ENCODE results near the gene TES. TPM values are rescaled to one million over a fixed set of nuclear protein-coding genes. Genes with fewer than 3 reads are reported as not detected.

TES gene
- total and polyA plus RNA-seq, 2 of the 8 experiments (the other 6 are each of a cell fraction or from before 2014, with no cell fraction given): 18.2 to 36.3 TPM

GRCh38 chr7:116187400-116187799, 22.9 kb upstream of the TES start:
- Histone ChIP-seq H3K27me3 (replicated peaks in 1 of 4; ENCODE audit: control insufficient read depth in 3 of 4, extremely low read depth in 1 of 4, insufficient read depth in 3 of 4, low read length in 3 of 4) (no peaks in the 10 kb centered on the region), H3K4me2 (ENCODE audit: insufficient read depth in 1 of 2, low read depth in 2 of 2, low read length in 2 of 2) (no peak overlapping the region), H2BK15ac (ENCODE audit: low read length) (no peak overlapping the region), H4K8ac (ENCODE audit: extremely low read depth, insufficient read depth, low read length) (no peak overlapping the region), H2AFZ (ENCODE audit: low read length) (no peak overlapping the region), H3K4me1 (replicated peaks in 1 of 4; ENCODE audit: control insufficient read depth in 3 of 4, insufficient read depth in 4 of 4, low read length in 3 of 4) (no peaks in the 10 kb centered on the region), H3K9ac (replicated peaks in 1 of 4; ENCODE audit: extremely low read depth in 1 of 4, low read depth in 3 of 4, low read length in 3 of 4) (no peak overlapping the region), H3K23me2 (ENCODE audit: low read depth, low read length) (no peaks in the 10 kb centered on the region), H3K4me3 (ENCODE audit: extremely low read depth in 1 of 4, insufficient read depth in 2 of 4, low read depth in 3 of 4, low read length in 4 of 4) (no peak overlapping the region), H3K79me2 (ENCODE audit: control insufficient read depth in 1 of 2, insufficient read depth in 2 of 2, low read length in 2 of 2) (no peaks in the 10 kb centered on the region), H2BK20ac (ENCODE audit: low read length) (no peak overlapping the region), H3K18ac (ENCODE audit: extremely low read depth, low read length) (no peak overlapping the region), H2BK12ac (ENCODE audit: low read depth, low read length) (no peak overlapping the region), H2AK5ac (ENCODE audit: low read depth, low read length) (no peak overlapping the region; the same call in 1 of the 2 replicates), H3K14ac (ENCODE audit: insufficient read length) (no peak overlapping the region), H4K5ac (ENCODE audit: insufficient read length, low read depth, low read length) (no peak overlapping the region), H3K56ac (replicated peaks; ENCODE audit: insufficient read length, low read depth, low read length) (no peak overlapping the region), H4K20me1 (replicated peaks in 1 of 2; ENCODE audit: control insufficient read depth in 1 of 2, insufficient read depth in 2 of 2, low read length in 2 of 2) (no peaks in the 10 kb centered on the region), H3K36me3 (ENCODE audit: control insufficient read depth in 2 of 4, insufficient read depth in 4 of 4, low read length in 3 of 4) (no peaks in the 10 kb centered on the region; a peak in 1 of 8 replicates), H3K27ac (ENCODE audit: low read depth, low read length) (no peak overlapping the region), H3K23ac (ENCODE audit: insufficient read length) (no peak overlapping the region), H3K79me1 (ENCODE audit: low read depth, low read length) (no peaks in the 10 kb centered on the region; the same call in 1 of the 2 replicates), H2BK120ac (replicated peaks; ENCODE audit: low read depth, low read length) (no peak overlapping the region), H4K91ac (replicated peaks; ENCODE audit: insufficient read length, low read length) (no peak overlapping the region), H3K4ac (replicated peaks; ENCODE audit: insufficient read length, low read depth, low read length) (no peak overlapping the region), H2BK5ac (ENCODE audit: low read depth, low read length) (no peak overlapping the region), H3K9me3 (ENCODE audit: insufficient read depth in 2 of 2, low read depth in 1 of 2, low read length in 1 of 2) (peaks cover 5 to 15% of the 10 kb centered on the region in 2 experiments; a peak in 2 of 4 replicates)
- 100% methylated on average over 1 of the region's 1 CpG; no CpG with 5 or more reads in 1 of the 2 experiments for WGBS, 2 experiments (ENCODE audit: extremely low coverage in 1 of 2, insufficient coverage in 1 of 2, insufficient read length in 1 of 2, insufficient replicate concordance in 2 of 2, low coverage in 1 of 2, low lambda C conversion rate in 2 of 2, missing lambda C conversion rate in 1 of 2)
- FAIRE-seq (no peak), DNase-seq (ENCODE audit: low read depth in 1 of 2, low spot score in 2 of 2) (no peak)
- ChIA-PET POLR2A (ENCODE audit: partially characterized antibody) (no interaction called here), CTCF (ENCODE audit: partially characterized antibody) (interaction anchor here (0.6 to 2.9 kb wide), 8 partner anchors 13 to 405 kb away, joined by 3 to 14 read pairs (median 4); no protein-coding TSS in a partner anchor)
- no peak for TF ChIP-seq ATF3 (IDR thresholded peaks at IDR 0.05; ENCODE audit: insufficient read depth, low read depth, low read length)
